HEK293 (cell line): ENCODE data around the gene TRIM69.

Experiments
- ZNF292 ChIP-seq: fragments of 450-650 bp; formaldehyde crosslinking; IDR thresholded peaks from 2 replicates; pipeline ENCODE4 v1.5.1; 2016; ENCODE audit warnings: low read depth, missing biosample characterization, missing genetic modification characterization, borderline replicate concordance
- ZNF629 ChIP-seq: fragments of 450-650 bp; formaldehyde crosslinking; IDR thresholded peaks from 2 replicates; pipeline ENCODE4 v1.5.1; 2017; ENCODE audit warnings: missing biosample characterization, missing genetic modification characterization
- TF ChIP-seq, protein P1 (sequence below): fragments of 450-650 bp; formaldehyde crosslinking; IDR thresholded peaks from 2 replicates; pipeline ENCODE4 v1.5.1; 2016; ENCODE audit warnings: missing biosample characterization, missing genetic modification characterization
- TF ChIP-seq, protein P2 (sequence below): fragments of 450-650 bp; formaldehyde crosslinking; IDR thresholded peaks from 2 replicates; pipeline ENCODE4 v1.5.1; 2016; ENCODE audit warnings: missing biosample characterization, missing genetic modification characterization, low read depth

DNA sequence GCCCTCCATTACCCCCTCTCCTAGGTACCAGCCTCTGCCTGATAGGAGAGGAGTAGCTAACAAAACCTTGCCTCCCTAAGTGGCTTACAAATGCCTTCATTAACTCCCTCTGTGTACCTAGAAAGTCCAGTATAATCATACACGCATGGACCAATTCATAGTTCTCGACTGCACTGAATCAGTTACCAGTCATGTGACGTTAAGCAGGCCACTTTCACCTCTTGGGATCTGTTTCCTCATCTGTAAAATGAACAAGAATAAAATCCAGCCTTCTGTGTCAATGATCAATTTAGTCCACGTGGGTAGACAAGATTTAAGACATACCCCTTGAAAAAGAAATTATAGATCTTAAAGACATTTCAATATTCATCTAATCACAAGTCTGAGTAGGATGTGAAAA is 72.2 kb downstream of the TRIM69 start:
- no peak for TF ChIP-seq ZNF629 (tag by site-specific recombination)
- no peak for TF ChIP-seq ZNF292 (tag by site-specific recombination)
- TF ChIP-seq, protein P1, sequence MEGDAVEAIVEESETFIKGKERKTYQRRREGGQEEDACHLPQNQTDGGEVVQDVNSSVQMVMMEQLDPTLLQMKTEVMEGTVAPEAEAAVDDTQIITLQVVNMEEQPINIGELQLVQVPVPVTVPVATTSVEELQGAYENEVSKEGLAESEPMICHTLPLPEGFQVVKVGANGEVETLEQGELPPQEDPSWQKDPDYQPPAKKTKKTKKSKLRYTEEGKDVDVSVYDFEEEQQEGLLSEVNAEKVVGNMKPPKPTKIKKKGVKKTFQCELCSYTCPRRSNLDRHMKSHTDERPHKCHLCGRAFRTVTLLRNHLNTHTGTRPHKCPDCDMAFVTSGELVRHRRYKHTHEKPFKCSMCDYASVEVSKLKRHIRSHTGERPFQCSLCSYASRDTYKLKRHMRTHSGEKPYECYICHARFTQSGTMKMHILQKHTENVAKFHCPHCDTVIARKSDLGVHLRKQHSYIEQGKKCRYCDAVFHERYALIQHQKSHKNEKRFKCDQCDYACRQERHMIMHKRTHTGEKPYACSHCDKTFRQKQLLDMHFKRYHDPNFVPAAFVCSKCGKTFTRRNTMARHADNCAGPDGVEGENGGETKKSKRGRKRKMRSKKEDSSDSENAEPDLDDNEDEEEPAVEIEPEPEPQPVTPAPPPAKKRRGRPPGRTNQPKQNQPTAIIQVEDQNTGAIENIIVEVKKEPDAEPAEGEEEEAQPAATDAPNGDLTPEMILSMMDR (tag by site-specific recombination) = no peak
- TF ChIP-seq, protein P2, sequence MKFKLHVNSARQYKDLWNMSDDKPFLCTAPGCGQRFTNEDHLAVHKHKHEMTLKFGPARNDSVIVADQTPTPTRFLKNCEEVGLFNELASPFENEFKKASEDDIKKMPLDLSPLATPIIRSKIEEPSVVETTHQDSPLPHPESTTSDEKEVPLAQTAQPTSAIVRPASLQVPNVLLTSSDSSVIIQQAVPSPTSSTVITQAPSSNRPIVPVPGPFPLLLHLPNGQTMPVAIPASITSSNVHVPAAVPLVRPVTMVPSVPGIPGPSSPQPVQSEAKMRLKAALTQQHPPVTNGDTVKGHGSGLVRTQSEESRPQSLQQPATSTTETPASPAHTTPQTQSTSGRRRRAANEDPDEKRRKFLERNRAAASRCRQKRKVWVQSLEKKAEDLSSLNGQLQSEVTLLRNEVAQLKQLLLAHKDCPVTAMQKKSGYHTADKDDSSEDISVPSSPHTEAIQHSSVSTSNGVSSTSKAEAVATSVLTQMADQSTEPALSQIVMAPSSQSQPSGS = no peak
